A673 (cell line): Measurements from ENCODE around the gene NSUN6.

Experiments
- CTCF ChIP-seq: fragments of 300-800, 200-600 bp; sonication (generic); conservative IDR thresholded peaks from 2 replicates; pipeline ENCODE4 v1.5.1; 2017; ENCODE audit warnings: low read depth, mild to moderate bottlenecking, antibody characterized with exemption, low read length, moderate library complexity, mixed read lengths
- EZH2 ChIP-seq: fragments of 200-600 bp; sonication (generic); IDR thresholded peaks from 2 replicates; pipeline ENCODE4 v1.6.1; 2017; ENCODE audit warnings: borderline replicate concordance, low read depth, mild to moderate bottlenecking, mixed read lengths, antibody characterized with exemption, low read length; ENCODE audit not compliant: poor library complexity, severe bottlenecking

DNA sequence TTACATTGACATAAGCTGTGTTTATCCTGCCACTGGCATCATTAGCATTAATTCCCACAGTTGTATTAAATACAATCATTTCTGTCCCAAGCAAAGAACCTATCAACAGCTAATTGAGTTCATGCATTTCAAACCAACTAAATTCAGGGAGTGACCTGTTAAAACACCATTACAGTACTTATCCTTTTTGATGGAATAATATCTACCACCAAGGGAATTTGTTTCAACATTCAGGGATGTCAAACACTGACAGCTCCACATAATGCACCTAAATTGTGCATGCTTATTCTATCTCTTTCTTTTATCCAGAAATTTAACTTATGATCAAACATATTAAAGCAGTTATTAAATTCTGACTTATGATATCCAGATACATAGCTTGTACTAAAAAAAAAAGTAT is 136.8 kb downstream of the NSUN6 start:
- no peak for TF ChIP-seq CTCF
- no peak for TF ChIP-seq EZH2
